ENCODE measurements around the gene THPO.

THPO gene

DNA sequence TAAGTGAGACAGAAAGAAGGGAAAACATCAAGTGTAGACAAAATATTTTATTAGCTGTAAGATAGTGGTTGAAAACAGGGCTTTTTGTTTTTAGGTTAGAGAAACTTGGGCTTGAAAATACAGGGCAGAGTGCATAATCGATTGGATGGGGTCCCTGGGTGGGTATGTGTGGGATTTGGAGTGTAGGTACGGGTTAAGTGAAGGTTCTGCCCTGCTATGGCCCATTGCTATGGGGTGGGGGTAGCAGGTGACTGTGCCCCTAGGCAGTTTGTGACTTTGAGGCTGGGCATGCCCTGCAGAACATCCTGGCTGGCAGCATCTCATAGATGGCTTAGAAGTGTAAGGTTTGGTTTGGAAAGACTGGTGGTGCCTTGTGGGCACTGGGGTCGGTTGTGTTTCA lies 44.3 kb downstream of the THPO start:
- no peak for DNase-seq (ENCODE audit: low spot score)

DNA sequence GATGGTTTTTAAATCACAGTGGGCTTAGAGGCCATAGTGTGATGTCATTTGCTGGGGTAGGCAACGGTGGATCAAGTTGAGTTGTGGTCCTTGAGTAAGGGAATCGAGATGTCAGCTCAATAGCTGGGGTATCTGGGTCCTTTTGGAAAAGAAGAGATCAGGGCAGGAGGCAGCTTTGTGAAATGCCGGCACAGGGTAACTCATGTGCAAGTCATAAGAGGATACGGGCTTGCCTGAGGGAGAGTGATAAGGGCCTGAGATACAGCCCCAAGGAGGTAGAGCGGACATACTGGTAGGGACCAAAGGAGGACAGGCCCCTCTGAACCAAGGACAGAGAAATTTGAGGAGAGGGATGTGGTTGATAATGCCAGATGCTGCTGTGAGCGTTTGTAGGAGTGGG lies 44.8 kb downstream of the THPO start:
- DNase-seq (ENCODE audit: low spot score): no peak

DNA sequence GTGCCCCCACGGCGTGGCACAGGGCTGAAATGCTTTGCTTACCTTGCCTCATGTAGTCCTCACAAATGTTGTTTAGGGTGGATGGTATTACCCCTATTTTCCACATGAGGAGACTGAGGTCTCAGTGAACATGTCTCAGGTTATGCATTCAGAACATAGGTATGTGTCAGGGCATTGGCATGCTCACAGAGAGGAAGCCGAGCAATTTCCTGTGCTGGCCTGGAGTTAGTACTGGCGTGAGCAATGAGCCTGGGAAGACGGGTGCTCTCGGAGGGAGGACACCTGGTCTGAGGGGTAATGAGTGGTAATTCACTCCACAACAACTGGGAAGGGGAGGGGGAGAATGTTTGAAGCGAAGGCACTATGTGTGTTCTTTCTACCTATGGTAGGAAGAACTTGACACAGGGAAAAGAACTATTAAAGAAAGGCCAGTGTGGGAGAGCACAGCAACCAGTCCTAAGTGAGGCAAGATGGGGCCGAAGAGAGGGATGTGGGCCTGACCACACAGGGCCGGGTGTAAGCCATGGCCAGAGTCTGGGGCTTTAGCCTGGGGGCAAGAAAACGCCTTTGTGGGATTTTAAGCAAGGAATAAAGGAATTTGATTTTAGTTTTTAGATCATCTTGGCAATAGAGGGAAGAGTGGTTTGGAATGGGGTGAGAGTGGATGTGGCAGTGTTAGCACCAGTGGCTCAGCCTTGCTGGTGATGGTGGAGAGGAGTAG lies 45.5 kb downstream of the THPO start:
- peak; percentile 73 for DNase-seq (ENCODE audit: low spot score)

DNA sequence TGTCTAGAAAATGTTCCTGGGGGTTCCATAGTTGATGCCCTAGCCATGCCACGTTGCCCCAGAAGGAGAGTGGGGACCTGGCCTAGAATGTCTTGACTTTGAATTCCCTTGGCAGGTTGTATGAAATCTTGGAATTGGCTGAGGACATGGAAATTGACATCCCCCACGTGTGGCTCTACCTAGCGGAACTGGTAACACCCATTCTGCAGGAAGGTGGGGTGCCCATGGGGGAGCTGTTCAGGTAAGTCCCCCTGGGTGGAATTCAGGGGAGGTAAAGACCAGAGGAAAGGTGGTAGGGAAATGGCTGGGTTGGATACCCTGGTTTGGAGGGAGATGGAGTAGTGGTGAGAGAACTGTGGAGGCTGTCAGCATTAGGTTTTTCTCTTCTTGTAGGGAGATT lies 49.5 kb downstream of the THPO start:
- DNase-seq (ENCODE audit: low spot score): no peak

DNA sequence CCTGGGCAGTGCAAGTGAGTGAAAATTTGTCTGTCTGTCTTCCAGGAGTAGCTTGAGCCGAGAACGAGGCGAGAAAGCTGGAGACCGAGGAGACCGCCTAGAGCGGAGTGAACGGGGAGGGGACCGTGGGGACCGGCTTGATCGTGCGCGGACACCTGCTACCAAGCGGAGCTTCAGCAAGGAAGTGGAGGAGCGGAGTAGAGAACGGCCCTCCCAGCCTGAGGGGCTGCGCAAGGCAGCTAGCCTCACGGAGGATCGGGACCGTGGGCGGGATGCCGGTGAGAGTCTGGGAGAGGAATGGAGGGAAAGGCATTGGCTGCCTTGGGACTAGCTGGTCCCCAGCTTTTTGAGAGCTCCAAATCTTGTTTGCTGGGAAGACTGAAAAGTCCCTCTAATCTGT lies 50.8 kb downstream of the THPO start:
- DNase-seq (ENCODE audit: low spot score): no peak

GRCh38 chr3:184325715-184326369 lies 52.2 kb downstream of the THPO start:
- DNase-seq (ENCODE audit: low spot score): no peak

DNA sequence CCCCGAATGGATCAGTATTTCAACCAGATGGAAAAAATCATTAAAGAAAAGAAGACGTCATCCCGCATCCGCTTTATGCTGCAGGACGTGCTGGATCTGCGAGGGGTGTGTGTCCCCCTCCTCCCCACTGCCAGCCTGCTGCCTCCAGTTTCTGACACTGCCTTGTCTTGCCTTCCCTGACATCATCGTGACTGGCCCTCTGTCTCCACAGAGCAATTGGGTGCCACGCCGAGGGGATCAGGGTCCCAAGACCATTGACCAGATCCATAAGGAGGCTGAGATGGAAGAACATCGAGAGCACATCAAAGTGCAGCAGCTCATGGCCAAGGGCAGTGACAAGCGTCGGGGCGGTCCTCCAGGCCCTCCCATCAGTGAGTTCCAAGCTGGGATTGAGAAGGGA lies 52.7 kb downstream of the THPO start:
- no peak for DNase-seq (ENCODE audit: low spot score)

- no peak for DNase-seq (ENCODE audit: low spot score)
Observed at GRCh38 chr3:184323696-184324095, 54.3 kb downstream of the THPO start.

DNA sequence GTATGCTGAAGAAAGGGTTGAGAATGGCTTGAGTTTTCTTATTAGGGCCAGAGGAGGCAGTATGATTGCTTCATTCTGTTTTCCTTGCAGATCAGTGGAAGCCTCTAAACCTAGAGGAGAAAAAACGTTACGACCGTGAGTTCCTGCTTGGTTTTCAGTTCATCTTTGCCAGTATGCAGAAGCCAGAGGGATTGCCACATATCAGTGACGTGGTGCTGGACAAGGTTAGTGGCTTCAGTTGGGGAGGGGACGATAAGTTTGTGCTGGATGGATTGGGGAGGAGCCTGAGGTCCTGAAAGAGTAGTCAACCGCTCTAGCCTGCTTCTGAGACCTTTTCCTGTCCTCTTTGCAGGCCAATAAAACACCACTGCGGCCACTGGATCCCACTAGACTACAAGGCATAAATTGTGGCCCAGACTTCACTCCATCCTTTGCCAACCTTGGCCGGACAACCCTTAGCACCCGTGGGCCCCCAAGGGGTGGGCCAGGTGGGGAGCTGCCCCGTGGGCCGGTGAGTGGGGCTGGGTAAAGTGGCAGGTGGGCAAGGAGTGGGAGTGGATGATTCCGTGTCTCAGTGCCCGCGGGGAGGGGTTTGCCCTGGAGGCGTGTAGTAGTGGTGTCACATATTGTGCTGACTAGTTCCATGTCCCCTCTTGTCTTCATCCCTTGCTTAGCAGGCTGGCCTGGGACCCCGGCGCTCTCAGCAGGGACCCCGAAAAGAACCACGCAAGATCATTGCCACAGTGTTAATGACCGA lies 55.1 kb downstream of the THPO start:
- DNase-seq (ENCODE audit: low spot score): no peak
